ENCODE results near the gene TRMT61A. TPM values are rescaled to one million over a fixed set of nuclear protein-coding genes. Genes with fewer than 3 reads are reported as not detected.

The TRMT61A gene
- total and polyA plus RNA-seq, 2 of the 4 experiments (the other 2 are of a cell fraction): 5.7 to 16.2 TPM

- TF ChIP-seq, protein P1, sequence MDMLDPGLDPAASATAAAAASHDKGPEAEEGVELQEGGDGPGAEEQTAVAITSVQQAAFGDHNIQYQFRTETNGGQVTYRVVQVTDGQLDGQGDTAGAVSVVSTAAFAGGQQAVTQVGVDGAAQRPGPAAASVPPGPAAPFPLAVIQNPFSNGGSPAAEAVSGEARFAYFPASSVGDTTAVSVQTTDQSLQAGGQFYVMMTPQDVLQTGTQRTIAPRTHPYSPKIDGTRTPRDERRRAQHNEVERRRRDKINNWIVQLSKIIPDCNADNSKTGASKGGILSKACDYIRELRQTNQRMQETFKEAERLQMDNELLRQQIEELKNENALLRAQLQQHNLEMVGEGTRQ (IDR thresholded peaks at IDR 0.05; ENCODE audit: low read depth, low read length): no peak
Measured at GRCh38 chr14:103518422-103519042, 10.5 kb upstream of the TRMT61A start (continued).

GRCh38 chr14:103519043-103519836, 9.8 kb upstream of the TRMT61A start:
- H3K56ac ChIP-seq (ENCODE audit: extremely low read depth, insufficient read depth, low read length): no peak overlapping the region
- no peak overlapping the region for H3K27ac ChIP-seq (ENCODE audit: insufficient read depth, low read length)
- DNase-seq: no peak
- 0 out of 2 replicates have a peak overlapping the region, but pooled peaks have one; percentile 12 for H2AK5ac ChIP-seq (ENCODE audit: low read depth, low read length)
- WGBS, 2 experiments (ENCODE audit: extremely low coverage in 2 of 2, insufficient read length in 1 of 2): 62% methylated on average over 6 of the region's 13 CpGs; no CpG with 5 or more reads in 1 of the 2 experiments
- no peak overlapping the region for H2AFZ ChIP-seq (replicated peaks; ENCODE audit: low read length, poor library complexity)
- H3K4me1 ChIP-seq (ENCODE audit: control insufficient read depth, insufficient read depth, low read length): peaks cover 18% of the 10 kb centered on the region
- no peak overlapping the region for H4K8ac ChIP-seq (ENCODE audit: low read depth in 2 of 2, low read length in 2 of 2)
- TF ChIP-seq CEBPB (IDR thresholded peaks at IDR 0.05; ENCODE audit: low read depth, low read length): no peak
- no peak for TF ChIP-seq POLR2A (IDR thresholded peaks at IDR 0.05; ENCODE audit: low read depth, low read length)
- no peak for TF ChIP-seq MAFK (IDR thresholded peaks at IDR 0.05; ENCODE audit: low read depth, low read length)
- peaks cover 11% of the 10 kb centered on the region for H4K20me1 ChIP-seq (ENCODE audit: insufficient read depth, low read length)
- H3K9ac ChIP-seq (ENCODE audit: low read depth, low read length): no peak overlapping the region
- no peak overlapping the region for H3K18ac ChIP-seq (ENCODE audit: low read depth, low read length)
- no peak overlapping the region for H2BK15ac ChIP-seq (ENCODE audit: low read depth, low read length)
- BruUV-seq (replicated peaks): no TSS peak
- no peak overlapping the region for H2BK20ac ChIP-seq (ENCODE audit: low read depth, low read length)
- H2BK5ac ChIP-seq (ENCODE audit: low read depth, low read length, poor library complexity, severe bottlenecking): no peak overlapping the region
- POLR2A ChIA-PET (ENCODE audit: unreplicated experiment): no interaction called here
- no peak overlapping the region for H2BK120ac ChIP-seq (ENCODE audit: low read depth, low read length)
- dilution Hi-C loops (cut with HindIII; ENCODE audit: low sequenced_read_pairs, unreplicated experiment): no loop called here
- peak overlapping the region; percentile 60 for H2AK9ac ChIP-seq (replicated peaks; ENCODE audit: low read depth, low read length, poor library complexity)
- peaks cover 2% of the 10 kb centered on the region; the same call in 1 of the 2 replicates for H3K36me3 ChIP-seq (ENCODE audit: control insufficient read depth, insufficient read depth, low read length)
- H3K9me1 ChIP-seq (ENCODE audit: insufficient read depth, low read length): no peaks in the 10 kb centered on the region
- in situ Hi-C loops (cut with MboI; ENCODE audit: low sequenced_read_pairs): no loop called here
- H3K9me3 ChIP-seq (ENCODE audit: control insufficient read depth, insufficient read depth, low read length): no peaks in the 10 kb centered on the region
- no peak overlapping the region for H4K91ac ChIP-seq (ENCODE audit: insufficient read depth, low read depth, low read length)
- H3K23ac ChIP-seq (ENCODE audit: low read depth, low read length): no peak overlapping the region
- H3K4me2 ChIP-seq (ENCODE audit: low read depth, low read length): no peak overlapping the region
- no peak overlapping the region for H4K5ac ChIP-seq (ENCODE audit: low read depth, low read length)
- 0 out of 2 replicates have a peak, but pooled peaks have one; percentile 0 for ATAC-seq (ENCODE audit: low read depth)
- no peak overlapping the region for H3K14ac ChIP-seq (replicated peaks; ENCODE audit: low read depth, low read length)
- no peak overlapping the region for H3K4ac ChIP-seq (ENCODE audit: low read depth, low read length)
- H3K27me3 ChIP-seq (ENCODE audit: control insufficient read depth, insufficient read depth, low read length): peaks cover 15% of the 10 kb centered on the region
- intact Hi-C loops (cut with micrococcal nuclease): no loop called here
- no peak overlapping the region for H3K4me3 ChIP-seq (ENCODE audit: insufficient read depth, low read depth, low read length)
- CTCF ChIA-PET: interaction anchor here (0.6 to 1.5 kb wide), 6 partner anchors 10 to 44 kb away, joined by 3 to 7 read pairs (median 3); partner anchors contain the start of gene TRMT61A
- peaks cover 0 to 5% of the 10 kb centered on the region in 2 experiments; a peak in 1 of 4 replicates for H3K79me1 ChIP-seq (ENCODE audit: low read depth in 1 of 2, low read length in 2 of 2)
